Muscle layer of colon (tissue), 2 donors: Measurements from ENCODE around the gene SPON2.
A peak's percentile ranks its signal among the peaks of the same experiment; 100 is the strongest.

Source experiments
- H3K27ac ChIP-seq: one replicate; pipeline ENCODE4 v1.7.0; 2013; ENCODE audit warnings: low read depth, mild to moderate bottlenecking, low read length, moderate library complexity
- H3K27me3 ChIP-seq, 2 donors: one replicate each; pipeline ENCODE4 v1.7.0; 2013; ENCODE audit warnings: low read length in 2 of 2, mild to moderate bottlenecking in 2 of 2; ENCODE audit not compliant: insufficient read depth in 2 of 2, control insufficient read depth in 1 of 2
- H3K36me3 ChIP-seq: one replicate; pipeline ENCODE4 v1.7.0; 2013; ENCODE audit warnings: mild to moderate bottlenecking, low read length; ENCODE audit not compliant: insufficient read depth
- H3K4me1 ChIP-seq: one replicate; pipeline ENCODE4 v1.7.0; 2013; ENCODE audit warnings: mild to moderate bottlenecking, low read length; ENCODE audit not compliant: insufficient read depth
- H3K4me3 ChIP-seq, 2 donors: one replicate each; pipeline ENCODE4 v1.7.0; 2013; ENCODE audit warnings: low read length in 2 of 2, low read depth in 1 of 2, mild to moderate bottlenecking in 1 of 2, moderate library complexity in 1 of 2
- H3K9ac ChIP-seq: one replicate; pipeline ENCODE4 v1.7.0; 2013; ENCODE audit warnings: low read length
- H3K9me3 ChIP-seq: one replicate; pipeline ENCODE4 v1.7.0; 2013; ENCODE audit warnings: mild to moderate bottlenecking, low read length
- donor health status: abdominal sarcoma.
- donor health status: Adenocarcinoma of cecum.

The SPON2 gene

GRCh38 chr4:1164956-1165545, 7.3 kb downstream of the SPON2 start:
- H3K27ac ChIP-seq = no peak overlapping the region
- peaks cover 13% of the 10 kb centered on the region for H3K4me1 ChIP-seq
- H3K9me3 ChIP-seq = no peaks in the 10 kb centered on the region
- H3K9ac ChIP-seq = no peak overlapping the region
- no peak overlapping the region for H3K4me3 ChIP-seq
- H3K27me3 ChIP-seq = peaks cover 0 to 2% of the 10 kb centered on the region in 2 donors
- no peaks in the 10 kb centered on the region for H3K36me3 ChIP-seq

DNA sequence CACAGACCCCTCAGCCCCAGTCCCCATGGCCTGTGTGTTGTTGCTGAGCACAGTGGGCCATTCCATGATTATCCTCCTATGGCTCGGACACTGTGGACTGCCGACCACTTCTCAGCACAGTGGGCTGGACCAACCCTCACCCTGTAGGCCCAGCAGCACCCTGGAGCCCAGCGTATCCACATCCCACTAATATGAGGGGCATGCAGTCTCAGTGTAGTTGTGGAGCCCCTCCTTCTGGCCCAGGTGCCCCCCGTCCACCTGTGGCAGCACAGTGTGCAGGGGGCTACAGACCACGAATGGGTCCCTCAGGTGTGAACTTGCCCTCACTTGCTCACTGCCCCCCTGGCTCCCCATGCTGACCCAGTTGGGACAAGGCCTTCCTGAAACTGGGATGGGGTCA, 7.9 kb downstream of the SPON2 start:
- Histone ChIP-seq H3K9ac (no peak overlapping the region), H3K9me3 (no peaks in the 10 kb centered on the region), H3K4me3 (no peak overlapping the region), H3K36me3 (no peaks in the 10 kb centered on the region), H3K4me1 (peaks cover 9% of the 10 kb centered on the region), H3K27ac (no peak overlapping the region), H3K27me3 (no peaks in the 10 kb centered on the region)

DNA sequence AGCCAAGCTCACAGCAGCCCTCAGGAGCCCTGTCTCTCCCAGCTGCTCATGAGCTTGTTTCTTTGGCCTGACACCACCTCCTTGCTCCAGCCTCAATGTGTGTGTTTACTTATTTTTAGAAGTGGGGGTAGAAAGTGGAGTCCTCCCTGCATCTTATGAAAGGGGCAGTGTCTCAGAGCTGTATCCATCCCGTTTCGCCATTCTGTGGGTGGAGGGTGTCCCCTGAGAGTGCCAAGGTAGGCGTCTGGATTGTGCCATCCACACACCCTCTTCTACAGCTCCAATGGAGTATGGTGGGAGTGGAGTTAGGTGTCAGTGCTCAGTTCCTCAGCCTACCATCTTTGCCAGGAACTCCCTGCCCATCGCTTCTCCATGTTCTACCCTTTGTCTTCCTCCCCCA, 8.3 kb downstream of the SPON2 start:
- H3K27ac ChIP-seq = no peak overlapping the region
- no peak overlapping the region for H3K9ac ChIP-seq
- no peaks in the 10 kb centered on the region for H3K36me3 ChIP-seq
- no peaks in the 10 kb centered on the region for H3K27me3 ChIP-seq
- H3K9me3 ChIP-seq = no peaks in the 10 kb centered on the region
- H3K4me1 ChIP-seq = peaks cover 9% of the 10 kb centered on the region
- H3K4me3 ChIP-seq = no peak overlapping the region

- Histone ChIP-seq H3K27me3 (no peaks in the 10 kb centered on the region), H3K4me1 (peaks cover 4% of the 10 kb centered on the region), H3K36me3 (no peaks in the 10 kb centered on the region), H3K27ac (no peak overlapping the region), H3K9me3 (no peaks in the 10 kb centered on the region), H3K4me3 (no peak overlapping the region), H3K9ac (no peak overlapping the region)
These were observed 12.0 kb downstream of the SPON2 start for GRCh38 chr4:1160351-1160750.

DNA sequence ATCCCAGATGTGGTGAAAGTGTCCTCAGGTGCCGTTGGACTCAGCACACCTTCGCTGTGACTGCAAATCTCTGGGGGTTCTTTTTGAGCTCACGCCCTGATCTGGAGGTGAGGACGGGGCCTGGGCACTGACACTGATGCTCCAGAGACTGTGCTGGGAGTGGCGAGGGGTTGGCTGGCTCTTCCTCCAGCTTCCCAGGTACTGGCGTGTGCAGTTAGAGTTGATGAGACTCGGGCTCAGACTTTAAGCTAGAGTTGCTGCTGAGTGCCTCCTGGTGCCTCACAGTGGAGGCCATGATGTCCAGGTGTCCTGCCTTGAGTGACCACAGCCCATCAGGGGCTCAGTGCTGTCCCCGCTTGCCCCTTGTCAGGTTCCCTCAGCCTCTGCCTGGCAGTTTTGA, 16.3 kb downstream of the SPON2 start:
- H3K36me3 ChIP-seq = no peaks in the 10 kb centered on the region
- H3K4me1 ChIP-seq = peaks cover 14% of the 10 kb centered on the region
- H3K4me3 ChIP-seq = no peak overlapping the region
- no peak overlapping the region for H3K27ac ChIP-seq
- H3K9ac ChIP-seq = no peak overlapping the region
- H3K27me3 ChIP-seq = no peaks in the 10 kb centered on the region
- no peaks in the 10 kb centered on the region for H3K9me3 ChIP-seq

DNA sequence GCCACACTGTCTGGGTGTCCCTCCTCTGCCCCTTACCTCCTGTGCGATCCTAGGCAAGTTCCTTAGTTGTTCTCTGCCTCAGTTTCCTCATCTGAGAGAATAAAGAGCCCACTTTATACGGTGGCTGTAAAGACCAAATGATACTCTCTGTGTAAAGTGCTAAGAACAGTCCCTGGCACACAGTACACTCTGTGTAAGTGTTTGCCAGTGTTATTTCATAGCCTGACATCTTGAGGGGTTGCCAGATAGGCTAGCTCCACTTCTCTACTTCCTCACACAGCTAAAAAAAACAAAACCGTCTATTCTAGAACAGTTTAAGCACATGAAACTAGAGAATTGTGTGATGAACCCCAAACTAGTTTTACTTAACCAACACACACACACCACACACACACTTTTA, 17.1 kb downstream of the SPON2 start:
- Histone ChIP-seq H3K9ac (peak overlapping the region; percentile 7), H3K9me3 (no peaks in the 10 kb centered on the region), H3K27ac (no peak overlapping the region), H3K4me1 (peaks cover 14% of the 10 kb centered on the region), H3K4me3 (no peak overlapping the region), H3K36me3 (no peaks in the 10 kb centered on the region), H3K27me3 (no peaks in the 10 kb centered on the region)

DNA sequence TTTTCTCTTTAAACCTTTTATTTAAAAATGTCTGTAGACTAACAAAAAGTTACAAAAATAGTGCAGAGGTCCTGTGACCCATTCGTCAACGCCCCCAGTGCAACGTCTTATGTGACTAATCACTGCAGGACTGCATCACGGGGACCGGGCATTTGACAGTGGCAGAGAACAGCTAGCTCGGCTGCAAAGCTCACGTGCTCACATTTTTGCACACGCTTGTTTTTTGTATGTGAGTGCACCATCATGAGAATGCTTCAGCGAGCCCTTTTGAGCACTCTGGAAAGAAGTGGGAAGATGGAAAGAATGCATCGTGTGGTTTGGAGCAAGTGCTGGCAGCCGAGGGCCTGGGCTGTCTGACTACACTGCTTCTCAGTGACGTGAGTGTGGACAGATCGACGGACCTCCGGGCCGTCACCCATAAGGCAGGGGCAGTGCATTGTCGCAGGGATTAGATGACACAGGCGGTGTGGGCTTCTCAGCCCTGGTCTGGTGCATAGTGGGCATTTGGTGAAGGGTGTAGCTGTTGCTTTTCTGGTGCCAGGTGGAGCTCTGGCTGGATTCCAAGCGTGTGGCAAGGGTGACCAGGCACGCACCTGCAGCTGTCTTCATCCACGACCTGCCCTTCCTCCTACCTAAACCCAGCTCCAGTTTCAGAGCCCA, 17.7 kb downstream of the SPON2 start:
- no peaks in the 10 kb centered on the region for H3K9me3 ChIP-seq
- H3K27ac ChIP-seq = no peak overlapping the region
- H3K27me3 ChIP-seq = no peaks in the 10 kb centered on the region
- H3K4me3 ChIP-seq = no peak overlapping the region
- peaks cover 14% of the 10 kb centered on the region for H3K4me1 ChIP-seq
- H3K9ac ChIP-seq = peak overlapping the region; percentile 7
- H3K36me3 ChIP-seq = no peaks in the 10 kb centered on the region

DNA sequence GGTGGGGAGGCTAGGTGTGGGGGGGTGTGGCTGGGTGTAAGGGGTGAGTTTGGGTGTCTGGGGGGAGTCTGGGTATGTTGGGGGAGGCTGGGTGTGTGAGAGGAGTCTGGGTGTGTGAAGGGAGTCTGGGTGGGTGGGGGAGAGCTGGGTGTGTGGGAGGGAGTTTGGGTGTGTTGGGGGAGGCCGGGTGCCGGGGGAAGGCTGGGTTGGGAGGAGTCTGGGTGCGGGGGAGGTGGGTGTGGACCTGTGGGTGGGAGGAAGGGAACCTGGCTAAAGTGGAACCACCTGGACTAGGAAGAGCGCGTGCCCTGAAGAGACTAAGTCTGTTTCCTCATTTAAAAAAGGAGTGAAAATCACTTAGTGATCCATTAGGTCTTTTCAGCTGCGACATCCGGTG, 18.3 kb downstream of the SPON2 start:
- no peaks in the 10 kb centered on the region for H3K27me3 ChIP-seq
- peaks cover 14% of the 10 kb centered on the region for H3K4me1 ChIP-seq
- no peaks in the 10 kb centered on the region for H3K36me3 ChIP-seq
- no peak overlapping the region for H3K4me3 ChIP-seq
- H3K27ac ChIP-seq = no peak overlapping the region
- H3K9ac ChIP-seq = no peak overlapping the region
- no peaks in the 10 kb centered on the region for H3K9me3 ChIP-seq

- Histone ChIP-seq H3K4me3 (no peak overlapping the region), H3K4me1 (peaks cover 14% of the 10 kb centered on the region), H3K36me3 (no peaks in the 10 kb centered on the region), H3K27me3 (no peaks in the 10 kb centered on the region), H3K9ac (no peak overlapping the region), H3K9me3 (no peaks in the 10 kb centered on the region), H3K27ac (no peak overlapping the region)
These were observed 18.8 kb downstream of the SPON2 start for GRCh38 chr4:1153567-1154090.

GRCh38 chr4:1152290-1152689, 20.1 kb downstream of the SPON2 start:
- H3K4me3 ChIP-seq = no peak overlapping the region
- H3K27me3 ChIP-seq = no peaks in the 10 kb centered on the region
- no peak overlapping the region for H3K9ac ChIP-seq
- no peaks in the 10 kb centered on the region for H3K9me3 ChIP-seq
- H3K4me1 ChIP-seq = peaks cover 14% of the 10 kb centered on the region
- H3K27ac ChIP-seq = no peak overlapping the region
- no peaks in the 10 kb centered on the region for H3K36me3 ChIP-seq

DNA sequence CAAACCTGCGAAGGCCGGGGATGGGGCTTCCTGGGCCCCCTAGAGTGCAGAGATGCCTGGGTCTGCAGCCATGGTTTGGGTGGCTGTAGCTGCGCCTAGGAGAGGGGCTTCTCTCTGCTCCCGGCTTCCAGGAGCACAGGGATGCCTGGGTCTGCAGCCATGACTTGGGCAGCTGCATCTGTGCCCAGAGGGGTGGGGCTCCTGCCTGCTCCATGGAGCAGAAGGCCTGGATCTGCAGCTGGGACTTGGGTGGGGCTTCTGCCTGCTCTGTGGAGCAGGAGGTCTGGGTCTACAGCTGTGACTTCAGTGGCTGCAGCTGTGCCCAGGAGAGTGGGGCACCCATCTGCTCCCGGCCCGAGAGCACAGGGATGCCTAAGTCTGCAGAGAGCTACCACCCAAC, 20.8 kb downstream of the SPON2 start:
- no peaks in the 10 kb centered on the region for H3K36me3 ChIP-seq
- H3K27me3 ChIP-seq = no peaks in the 10 kb centered on the region
- H3K27ac ChIP-seq = no peak overlapping the region
- no peaks in the 10 kb centered on the region for H3K9me3 ChIP-seq
- H3K4me3 ChIP-seq = no peak overlapping the region
- H3K4me1 ChIP-seq = peaks cover 14% of the 10 kb centered on the region
- no peak overlapping the region for H3K9ac ChIP-seq

DNA sequence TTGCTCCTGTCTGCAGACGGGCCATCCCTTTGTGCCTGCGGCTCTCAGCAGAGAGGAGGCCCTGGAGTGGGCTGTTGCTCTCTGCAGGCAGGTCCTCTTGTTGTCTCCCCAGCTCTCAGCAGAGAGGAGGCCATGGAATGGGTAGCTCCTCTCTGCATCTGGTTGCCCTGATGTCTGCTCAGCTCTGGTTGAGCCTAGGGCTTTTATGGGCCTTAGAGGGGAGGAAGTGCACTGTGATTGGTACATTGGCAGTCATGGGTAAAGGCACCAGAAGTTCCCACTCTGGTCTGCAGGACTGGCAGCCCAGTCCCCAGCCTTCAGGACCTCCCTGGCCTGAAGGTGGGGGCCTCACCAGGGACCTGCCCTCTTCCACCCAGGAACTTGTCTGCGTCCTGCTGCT, 21.5 kb downstream of the SPON2 start:
- Histone ChIP-seq H3K4me3 (no peak overlapping the region), H3K27ac (no peak overlapping the region), H3K36me3 (no peaks in the 10 kb centered on the region), H3K9ac (no peak overlapping the region), H3K27me3 (no peaks in the 10 kb centered on the region), H3K4me1 (peaks cover 14% of the 10 kb centered on the region), H3K9me3 (no peaks in the 10 kb centered on the region)
